ENCODE data around the gene CHM.

GRCh38 chrX:86078650-86079049 lies 31.3 kb upstream of the CHM start:
- TF ChIP-seq EP300 (IDR thresholded peaks at IDR 0.05; ENCODE audit: borderline replicate concordance in 1 of 2, low read depth in 2 of 2, low read length in 2 of 2) (no peak), TEAD4 (IDR thresholded peaks at IDR 0.05; ENCODE audit: low read depth, low read length) (no peak), TAF1 (IDR thresholded peaks at IDR 0.05; ENCODE audit: low read depth, low read length) (no peak), CTCF (IDR thresholded peaks at IDR 0.05; ENCODE audit: control extremely low read depth in 1 of 3, insufficient read depth in 1 of 3, low read depth in 1 of 3, low read length in 3 of 3) (no peak), POLR2A (IDR thresholded peaks at IDR 0.05; ENCODE audit: control extremely low read depth in 1 of 2, low read depth in 2 of 2, low read length in 2 of 2) (no peak)
